Activated T-cell treated with anti-CD3 and anti-CD28 coated beads for 48 hours (primary cell): ENCODE results near the gene RAP1A.
"Not testable (repeated sequence)": the region's sequence is repeated elsewhere in the genome, so short reads cannot be mapped to it uniquely, and the experiment has no call there.

Experiments used
- DNase-seq: peaks from one replicate; pipeline ENCODE4 v3.0.0-alpha.2; 2020; ENCODE audit warnings: low read depth

Gene RAP1A

GRCh38 chr1:111629190-111629954, 9.8 kb downstream of the RAP1A start:
- no peak for DNase-seq

GRCh38 chr1:111630567-111630966, 11.0 kb downstream of the RAP1A start:
- no peak for DNase-seq

- DNase-seq = no peak
These were observed 11.9 kb downstream of the RAP1A start for GRCh38 chr1:111631502-111631901.

GRCh38 chr1:111632771-111633170, 13.2 kb downstream of the RAP1A start:
- DNase-seq = not testable (repeated sequence)

GRCh38 chr1:111633736-111634247, 14.2 kb downstream of the RAP1A start:
- DNase-seq = no peak

GRCh38 chr1:111635324-111636009, 15.9 kb downstream of the RAP1A start:
- no peak for DNase-seq

- no peak for DNase-seq
These were observed 18.7 kb downstream of the RAP1A start for GRCh38 chr1:111638320-111638719.

GRCh38 chr1:111639602-111640198, 20.1 kb downstream of the RAP1A start:
- DNase-seq = no peak

GRCh38 chr1:111643097-111643496, 23.5 kb downstream of the RAP1A start:
- DNase-seq = no peak

GRCh38 chr1:111643696-111644095, 24.1 kb downstream of the RAP1A start:
- DNase-seq = no peak

GRCh38 chr1:111644506-111644905, 24.9 kb downstream of the RAP1A start:
- DNase-seq = no peak

GRCh38 chr1:111647736-111648135, 28.1 kb downstream of the RAP1A start:
- DNase-seq = no peak

- no peak for DNase-seq
These were observed 29.2 kb downstream of the RAP1A start for GRCh38 chr1:111648806-111649205.

GRCh38 chr1:111649227-111649626, 29.6 kb downstream of the RAP1A start:
- DNase-seq = no peak

- no peak for DNase-seq
These were observed 30.1 kb downstream of the RAP1A start for GRCh38 chr1:111649648-111650047.

- no peak for DNase-seq
These were observed 34.1 kb downstream of the RAP1A start for GRCh38 chr1:111653709-111654108.

- DNase-seq = no peak
These were observed 35.2 kb downstream of the RAP1A start for GRCh38 chr1:111654839-111655238.

GRCh38 chr1:111656086-111657017, 36.8 kb downstream of the RAP1A start:
- no peak for DNase-seq

- DNase-seq = no peak
These were observed 39.0 kb downstream of the RAP1A start for GRCh38 chr1:111658622-111659021.

- DNase-seq = no peak
These were observed 40.9 kb downstream of the RAP1A start for GRCh38 chr1:111660204-111661150.

- no peak for DNase-seq
These were observed 45.1 kb downstream of the RAP1A start for GRCh38 chr1:111664652-111665051.
